GM12865 (cell line): Measurements from ENCODE around the gene RREB1.

Experiments used
- DNase-seq: peaks from one replicate; pipeline ENCODE4 v3.0.0; 2010; ENCODE audit warnings: low read depth
- H3K4me3 ChIP-seq: 2 replicates; pipeline ENCODE4 v1.5.1; 2011; ENCODE audit warnings: mild to moderate bottlenecking, low read depth, low read length, control low read depth
- TF ChIP-seq, protein P1 (sequence below): IDR thresholded peaks from 2 replicates; pipeline ENCODE4 v1.5.1; 2011; ENCODE audit warnings: low read length, control low read depth, low read depth, inconsistent platforms; ENCODE audit not compliant: insufficient read depth; ENCODE audit errors: missing control alignments

RREB1 gene

DNA sequence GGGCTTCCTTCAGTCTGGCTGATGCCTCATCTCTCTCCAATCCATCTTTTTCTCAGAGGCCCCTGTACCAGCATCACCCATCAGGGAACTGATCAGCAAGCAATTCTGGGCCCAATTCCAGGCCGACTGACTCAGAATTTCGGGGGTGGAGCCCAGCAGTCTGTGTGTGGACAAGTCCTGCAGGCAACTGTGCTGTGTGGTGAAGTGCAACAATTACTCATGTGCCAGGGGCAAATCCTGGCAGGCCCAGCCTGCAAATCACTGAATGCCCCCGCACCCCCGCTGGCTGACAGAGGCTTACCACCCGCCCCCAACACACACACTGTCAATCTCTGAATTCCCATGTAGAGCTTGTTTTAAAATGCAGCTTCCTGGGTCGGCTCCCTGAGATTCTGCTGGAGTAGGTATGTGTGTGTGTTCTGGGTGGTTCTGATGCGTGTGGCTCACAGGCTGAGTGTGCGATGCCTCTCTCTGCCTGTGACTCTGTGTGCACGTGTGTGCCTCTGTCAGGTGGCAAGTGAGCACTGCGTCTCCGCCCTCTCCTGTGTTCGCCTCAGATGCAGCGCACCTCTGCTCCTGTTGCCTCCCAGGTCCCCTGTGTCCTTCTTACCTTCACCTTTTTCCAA, 159.8 kb downstream of the RREB1 start:
- TF ChIP-seq, protein P1, sequence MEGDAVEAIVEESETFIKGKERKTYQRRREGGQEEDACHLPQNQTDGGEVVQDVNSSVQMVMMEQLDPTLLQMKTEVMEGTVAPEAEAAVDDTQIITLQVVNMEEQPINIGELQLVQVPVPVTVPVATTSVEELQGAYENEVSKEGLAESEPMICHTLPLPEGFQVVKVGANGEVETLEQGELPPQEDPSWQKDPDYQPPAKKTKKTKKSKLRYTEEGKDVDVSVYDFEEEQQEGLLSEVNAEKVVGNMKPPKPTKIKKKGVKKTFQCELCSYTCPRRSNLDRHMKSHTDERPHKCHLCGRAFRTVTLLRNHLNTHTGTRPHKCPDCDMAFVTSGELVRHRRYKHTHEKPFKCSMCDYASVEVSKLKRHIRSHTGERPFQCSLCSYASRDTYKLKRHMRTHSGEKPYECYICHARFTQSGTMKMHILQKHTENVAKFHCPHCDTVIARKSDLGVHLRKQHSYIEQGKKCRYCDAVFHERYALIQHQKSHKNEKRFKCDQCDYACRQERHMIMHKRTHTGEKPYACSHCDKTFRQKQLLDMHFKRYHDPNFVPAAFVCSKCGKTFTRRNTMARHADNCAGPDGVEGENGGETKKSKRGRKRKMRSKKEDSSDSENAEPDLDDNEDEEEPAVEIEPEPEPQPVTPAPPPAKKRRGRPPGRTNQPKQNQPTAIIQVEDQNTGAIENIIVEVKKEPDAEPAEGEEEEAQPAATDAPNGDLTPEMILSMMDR: no peak
- no peak overlapping the region for H3K4me3 ChIP-seq
- DNase-seq: no peak

DNA sequence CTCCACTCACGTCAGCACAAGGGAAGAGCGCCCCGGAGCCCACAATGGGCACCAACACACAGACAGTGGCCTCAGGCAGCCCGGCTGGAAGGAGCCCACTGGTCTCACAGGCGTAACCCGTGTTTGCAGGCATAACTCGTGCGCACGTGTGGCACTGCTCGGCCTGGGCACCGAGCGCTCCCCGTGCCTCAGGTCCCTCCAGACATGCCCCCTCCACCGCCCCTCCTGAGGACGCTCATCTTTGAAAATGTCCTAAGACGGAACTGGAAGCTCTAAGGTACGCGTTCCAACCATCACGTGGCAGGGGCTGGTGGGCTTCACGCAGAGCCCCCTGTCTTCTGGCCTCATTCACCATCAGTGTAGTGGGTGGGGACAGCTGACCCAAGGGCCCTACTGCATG, 160.6 kb downstream of the RREB1 start:
- H3K4me3 ChIP-seq: no peak overlapping the region
- DNase-seq: no peak
- TF ChIP-seq, protein P1: no peak

DNA sequence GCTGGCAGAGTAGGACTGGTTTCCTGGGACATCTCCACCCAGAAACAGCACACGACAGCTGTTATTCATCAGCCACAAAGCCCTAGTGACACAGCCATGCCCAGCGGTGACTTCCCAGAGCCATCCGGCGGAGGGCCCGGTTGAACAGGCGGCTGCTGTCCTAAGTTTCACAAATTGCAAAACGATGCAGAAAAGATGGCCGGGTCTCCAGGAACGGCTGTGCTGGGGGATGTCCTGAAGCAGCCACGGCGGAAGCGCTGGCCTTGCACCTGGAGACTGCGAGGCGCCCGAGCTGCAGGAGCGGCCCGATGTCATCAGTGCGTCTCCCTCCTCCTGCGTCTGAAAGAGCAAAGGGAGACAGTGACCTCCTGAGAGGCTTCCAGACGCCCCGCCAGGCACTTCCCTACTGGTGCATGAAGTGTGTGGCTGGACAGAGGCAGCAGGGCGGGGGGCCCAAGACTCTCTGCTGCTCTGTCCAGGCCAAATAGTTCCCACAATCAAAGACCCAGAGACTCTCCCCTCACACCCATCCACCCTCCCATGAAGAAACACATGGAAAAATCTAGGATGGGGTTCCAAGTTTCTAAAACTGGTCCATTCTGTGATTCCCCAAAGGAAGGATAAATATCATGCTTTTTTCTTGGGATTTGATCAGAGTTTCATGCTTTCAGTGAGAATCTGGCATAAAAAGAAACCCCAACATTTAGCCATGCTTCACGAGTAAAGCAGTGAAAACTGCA, 161.2 kb downstream of the RREB1 start:
- H3K4me3 ChIP-seq: no peak overlapping the region
- no peak for DNase-seq
- TF ChIP-seq, protein P1: no peak

DNA sequence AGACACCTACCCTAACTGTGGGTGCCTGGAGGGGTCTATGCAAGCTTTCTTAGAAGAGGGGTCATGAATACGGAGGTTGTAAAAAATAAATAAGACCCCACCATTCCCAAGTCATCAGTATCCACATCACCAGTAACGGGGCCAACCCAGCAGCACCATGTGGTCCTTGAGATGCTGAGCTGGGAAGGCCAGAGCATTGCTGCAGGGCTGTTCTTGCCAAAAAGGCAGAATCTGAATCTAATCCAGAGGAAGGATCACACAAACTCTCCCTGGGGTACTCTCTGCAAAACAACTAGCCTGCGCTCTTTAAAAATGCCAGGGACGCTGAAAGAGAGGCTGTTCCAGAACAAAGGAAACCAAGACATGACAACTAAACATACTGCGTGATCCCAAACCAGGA, 162.1 kb downstream of the RREB1 start:
- TF ChIP-seq, protein P1: no peak
- no peak overlapping the region for H3K4me3 ChIP-seq
- DNase-seq: no peak

DNA sequence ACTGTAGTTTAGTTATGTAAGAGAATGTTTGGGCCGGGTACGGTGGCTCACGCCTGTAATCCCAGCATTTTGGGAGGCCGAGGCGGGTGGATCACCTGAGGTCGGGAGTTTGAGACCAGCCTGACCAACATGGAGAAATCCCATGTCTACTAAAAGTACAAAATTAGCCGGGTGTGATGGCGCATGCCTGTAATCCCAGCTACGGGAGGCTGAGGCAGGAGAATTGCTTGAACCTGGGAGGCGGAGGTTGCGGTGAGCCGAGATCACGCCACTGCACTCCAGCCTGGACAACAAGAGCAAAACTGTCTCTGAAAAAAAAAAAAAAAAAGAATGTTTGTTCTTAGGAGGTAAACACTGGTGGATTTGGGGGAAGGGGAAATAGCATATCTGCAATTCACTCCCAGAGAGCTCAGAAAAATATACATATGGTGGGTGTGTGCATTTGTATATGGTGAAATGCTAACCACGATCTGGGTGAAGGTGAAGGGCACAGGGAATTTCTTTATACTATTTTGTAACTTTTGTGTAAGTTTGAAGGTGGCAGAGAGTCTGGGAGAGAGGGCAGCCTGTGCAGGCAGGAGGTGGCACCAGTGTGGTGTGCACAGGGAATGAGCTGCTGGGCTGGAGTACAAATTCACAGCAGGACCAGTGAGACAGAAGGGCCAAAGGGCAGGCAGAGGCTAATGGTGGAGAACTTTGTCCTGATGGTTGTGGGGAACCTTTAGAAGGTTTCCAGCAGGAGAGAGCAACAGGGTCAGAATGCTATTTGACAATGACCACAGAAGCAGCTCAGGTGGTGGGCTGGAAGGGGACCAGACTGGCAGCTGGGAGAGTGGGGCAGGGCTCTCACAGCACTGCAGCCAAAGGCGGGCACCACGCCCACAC, 162.8 kb downstream of the RREB1 start:
- TF ChIP-seq, protein P1: no peak
- H3K4me3 ChIP-seq: no peak overlapping the region
- no peak for DNase-seq

DNA sequence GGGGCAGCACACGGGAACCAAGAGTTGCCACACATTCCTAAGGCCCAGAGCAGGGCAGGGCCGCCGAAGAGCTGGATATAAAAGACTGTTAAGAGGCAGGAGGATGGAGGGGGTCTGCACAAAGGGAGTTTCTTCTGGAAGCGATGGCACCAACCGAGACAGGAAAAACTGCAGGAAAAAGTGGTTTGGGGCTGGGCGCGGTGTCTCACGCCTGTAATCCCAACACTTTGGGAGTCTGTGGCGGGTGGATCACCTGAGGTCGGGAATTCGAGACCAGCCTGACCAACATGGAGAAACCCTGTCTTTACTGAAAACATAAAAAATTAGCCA, 163.4 kb downstream of the RREB1 start:
- TF ChIP-seq, protein P1: no peak
- DNase-seq: no peak
- H3K4me3 ChIP-seq: no peak overlapping the region
